GM18520 (cell line): ENCODE data around the gene STAG1.
A peak's percentile ranks its signal among the peaks of the same experiment; 100 is the strongest.
"Not testable (repeated sequence)": the region's sequence is repeated elsewhere in the genome, so short reads cannot be mapped to it uniquely, and the experiment has no call there.

Experiments used
- ATAC-seq: cut with Tn5 transposase; IDR thresholded peaks from one replicate; pipeline ENCODE4 v1.9.1; 2021; ENCODE audit not compliant: unreplicated experiment

Gene STAG1

GRCh38 chr3:136752172-136752421 is at the start of gene STAG1:
Gene STAG1 (minus strand): TSS chr3:136752378. CDS start chr3:136630898, 121,480 bp downstream.
- ATAC-seq, result no peak

- ATAC-seq, result not testable (repeated sequence)
These were observed 49.0 kb upstream of the STAG1 start for GRCh38 chr3:136801146-136801545.

- ATAC-seq, result no peak
These were observed 40.6 kb upstream of the STAG1 start for GRCh38 chr3:136792556-136793330.

GRCh38 chr3:136790786-136791185 is 38.6 kb upstream of the STAG1 start:
- no peak for ATAC-seq

- no peak for ATAC-seq
These were observed 37.8 kb upstream of the STAG1 start for GRCh38 chr3:136789976-136790375.

DNA sequence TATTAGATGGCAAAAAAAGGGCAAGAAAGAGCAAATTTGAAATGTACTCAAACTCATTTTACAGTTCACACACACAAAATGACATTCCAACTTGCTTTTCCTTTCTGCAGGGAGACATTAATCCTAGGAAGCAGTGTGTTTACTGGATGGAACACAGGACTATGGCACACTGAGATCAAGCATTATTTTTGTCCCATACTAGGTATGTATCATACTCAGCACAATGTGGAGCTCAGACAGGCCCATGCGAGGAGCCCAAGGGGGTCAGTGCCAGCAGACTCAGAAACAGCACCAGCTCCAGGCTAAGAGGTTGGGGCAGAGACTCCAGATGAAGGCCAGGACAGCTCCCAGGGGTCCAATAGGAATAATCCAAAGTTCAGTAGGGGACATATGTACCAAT is 36.0 kb upstream of the STAG1 start:
- no peak for ATAC-seq

DNA sequence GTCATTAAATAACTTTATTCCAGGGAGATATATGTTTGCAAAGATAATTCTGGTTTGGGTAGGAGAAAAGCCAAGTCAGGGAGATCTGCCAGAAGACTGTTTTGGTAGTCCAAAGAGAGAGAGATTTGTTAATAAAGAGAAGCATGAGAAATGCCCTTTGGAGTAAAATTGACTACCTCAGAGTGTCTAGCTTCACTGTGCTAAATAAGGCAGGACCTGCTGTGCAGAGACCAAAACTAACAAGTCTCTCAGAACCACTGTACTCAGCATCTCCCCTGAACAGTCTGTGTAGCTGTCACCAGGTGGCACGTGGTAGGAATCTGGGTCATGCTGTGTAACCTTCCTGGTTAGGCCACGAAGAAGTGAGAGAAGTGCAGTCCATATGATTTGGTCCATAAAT is 35.2 kb upstream of the STAG1 start:
- ATAC-seq, result peak; percentile 93

DNA sequence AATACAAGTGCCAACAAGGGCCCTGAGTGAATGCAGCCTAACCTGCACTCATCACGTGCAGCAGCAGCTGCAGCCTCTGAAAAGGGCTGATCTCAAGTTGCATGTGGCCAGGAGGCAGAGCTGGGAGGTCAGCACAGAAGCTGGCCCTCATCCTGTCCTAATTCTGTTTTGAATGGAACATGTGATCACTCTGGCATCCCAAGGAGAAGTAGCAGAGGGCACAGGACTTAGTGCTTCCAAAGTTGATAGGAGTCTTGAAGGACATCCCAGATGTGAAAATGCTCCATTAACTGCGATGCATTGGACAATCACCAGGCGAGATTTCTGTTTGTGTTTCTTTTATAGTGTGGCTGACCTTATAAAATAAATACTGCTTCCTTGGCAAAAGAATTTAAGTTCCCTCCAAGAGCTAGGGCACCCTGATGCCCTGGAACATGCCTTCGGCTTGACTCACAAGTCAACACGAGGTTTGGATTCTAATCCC is 31.6 kb upstream of the STAG1 start:
- ATAC-seq, result no peak

GRCh38 chr3:136780741-136781140 is 28.6 kb upstream of the STAG1 start:
- no peak for ATAC-seq

DNA sequence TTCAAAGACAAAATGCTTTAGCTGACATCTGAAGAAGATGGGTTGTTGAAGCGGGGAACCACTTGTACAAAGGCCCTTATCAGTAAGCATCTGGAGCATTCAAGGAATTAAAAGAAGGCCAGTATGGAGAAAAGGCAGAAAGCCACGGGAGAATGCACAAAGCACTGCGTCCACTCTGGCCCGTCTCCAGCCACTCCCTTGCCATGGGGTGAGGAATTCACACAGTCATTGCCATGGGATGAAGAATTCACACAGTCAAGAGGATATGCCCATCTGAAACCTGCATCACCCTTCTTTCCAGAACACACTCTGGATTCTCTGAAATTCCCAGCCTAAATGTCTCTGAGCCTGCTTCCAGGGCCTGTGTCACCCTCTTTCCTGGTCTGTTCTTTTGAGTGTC is 26.7 kb upstream of the STAG1 start:
- ATAC-seq, result no peak

DNA sequence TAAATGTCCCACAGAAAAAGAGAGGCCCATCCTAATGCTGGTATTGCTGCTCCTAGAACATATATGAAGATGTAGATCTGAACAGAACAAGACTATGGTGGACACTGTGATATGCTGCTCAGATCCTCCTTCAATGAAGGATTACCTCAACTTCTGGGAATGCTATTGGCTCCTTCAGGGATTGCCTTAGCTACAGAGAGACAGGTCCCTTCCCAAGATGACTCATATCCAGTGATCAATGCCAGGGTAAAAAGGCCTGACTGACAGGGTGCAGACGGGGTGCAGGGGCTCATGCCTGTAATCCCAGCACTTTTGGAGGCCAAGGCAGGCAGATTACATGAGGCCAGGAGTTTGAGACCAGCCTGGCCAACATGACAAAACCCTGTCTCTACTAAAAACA is 20.5 kb upstream of the STAG1 start:
- ATAC-seq, result no peak

GRCh38 chr3:136758160-136759102 is 6.3 kb upstream of the STAG1 start:
- ATAC-seq, result not testable (repeated sequence)

GRCh38 chr3:136755192-136755591 is 3.0 kb upstream of the STAG1 start:
- ATAC-seq, result no peak

DNA sequence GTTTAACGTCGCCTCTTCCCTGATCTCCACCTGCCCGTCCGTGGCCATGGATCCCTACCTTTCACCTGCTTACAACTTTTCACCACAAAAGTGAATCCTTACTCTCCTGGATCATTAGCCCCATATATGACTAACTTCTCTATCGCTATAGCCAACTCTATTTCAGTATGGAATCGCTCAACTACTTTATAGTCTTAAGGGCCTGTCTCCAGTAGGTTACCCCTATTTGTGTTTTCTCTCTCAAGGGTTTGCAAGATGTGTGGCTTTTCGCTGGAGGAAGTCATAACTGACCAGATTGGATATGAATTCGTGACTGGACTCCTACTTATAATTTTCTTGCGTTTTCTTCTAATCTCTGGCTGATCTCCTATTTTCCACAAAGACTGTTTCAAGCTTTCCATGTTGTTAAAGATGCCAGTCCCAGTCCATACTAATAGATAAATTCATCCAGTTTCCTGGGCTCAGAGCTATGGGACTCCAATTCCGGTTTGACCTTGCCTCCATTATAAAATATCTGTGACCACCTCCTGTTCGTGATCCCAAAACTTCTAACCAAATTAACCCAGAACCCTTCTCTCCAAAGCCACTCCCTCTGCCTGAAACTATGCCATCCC is 1.3 kb upstream of the STAG1 start:
- no peak for ATAC-seq

- ATAC-seq, result peak; percentile 87
These were observed 496 bp upstream of the STAG1 start for GRCh38 chr3:136752422-136753325.

GRCh38 chr3:136751316-136752171 is 634 bp downstream of the STAG1 start:
- ATAC-seq, result no peak

DNA sequence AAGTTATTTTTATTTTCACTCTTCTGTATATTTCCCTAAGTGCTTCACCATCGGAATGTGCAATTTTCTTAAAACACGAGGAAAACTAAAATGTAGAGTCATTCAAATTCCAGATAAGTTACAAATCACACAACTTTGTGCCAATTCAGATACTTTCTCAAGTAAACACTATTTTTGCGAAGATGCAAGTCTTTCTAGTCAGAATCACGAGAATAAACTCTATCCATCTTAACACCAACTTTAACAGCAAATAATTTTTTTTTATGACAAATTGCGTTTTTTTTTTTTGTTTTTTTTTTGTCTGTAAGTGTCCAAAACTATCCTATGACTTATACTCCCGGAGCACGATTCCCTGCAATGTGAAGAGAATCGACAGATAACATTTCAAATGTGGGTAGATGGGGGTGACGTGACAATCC is 1.3 kb downstream of the STAG1 start:
- ATAC-seq, result no peak

GRCh38 chr3:136750209-136750896 is 1.8 kb downstream of the STAG1 start:
- ATAC-seq, result no peak

DNA sequence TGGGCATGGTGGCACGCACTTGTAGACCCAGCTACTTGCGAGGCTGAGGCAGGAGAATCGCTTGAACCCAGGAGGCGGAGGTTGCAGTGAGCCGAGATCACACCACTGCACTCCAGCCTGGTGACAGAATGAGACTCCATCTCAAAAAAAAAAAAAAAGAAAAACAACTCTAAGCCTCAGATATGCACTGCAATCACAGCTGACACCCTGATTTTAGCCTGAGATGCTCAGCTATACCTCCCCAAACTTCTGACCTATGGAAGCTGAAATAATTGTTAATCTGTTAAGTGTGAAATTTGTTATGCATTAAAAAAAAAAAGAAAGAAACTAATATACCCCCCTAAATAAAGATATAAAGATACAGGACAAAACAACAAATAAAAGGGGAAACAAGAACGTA is 2.6 kb downstream of the STAG1 start:
- ATAC-seq, result not testable (repeated sequence)
